DMS53 treated with DMSO at 0.1 percent for 48 hours (cell line): ENCODE results near the gene MTCL1.

Source experiments
- DNase-seq: peaks from one replicate; lab custom pipeline; 2025; ENCODE audit not compliant: unreplicated experiment; lab: John Stamatoyannopoulos, UW

Gene MTCL1

DNA sequence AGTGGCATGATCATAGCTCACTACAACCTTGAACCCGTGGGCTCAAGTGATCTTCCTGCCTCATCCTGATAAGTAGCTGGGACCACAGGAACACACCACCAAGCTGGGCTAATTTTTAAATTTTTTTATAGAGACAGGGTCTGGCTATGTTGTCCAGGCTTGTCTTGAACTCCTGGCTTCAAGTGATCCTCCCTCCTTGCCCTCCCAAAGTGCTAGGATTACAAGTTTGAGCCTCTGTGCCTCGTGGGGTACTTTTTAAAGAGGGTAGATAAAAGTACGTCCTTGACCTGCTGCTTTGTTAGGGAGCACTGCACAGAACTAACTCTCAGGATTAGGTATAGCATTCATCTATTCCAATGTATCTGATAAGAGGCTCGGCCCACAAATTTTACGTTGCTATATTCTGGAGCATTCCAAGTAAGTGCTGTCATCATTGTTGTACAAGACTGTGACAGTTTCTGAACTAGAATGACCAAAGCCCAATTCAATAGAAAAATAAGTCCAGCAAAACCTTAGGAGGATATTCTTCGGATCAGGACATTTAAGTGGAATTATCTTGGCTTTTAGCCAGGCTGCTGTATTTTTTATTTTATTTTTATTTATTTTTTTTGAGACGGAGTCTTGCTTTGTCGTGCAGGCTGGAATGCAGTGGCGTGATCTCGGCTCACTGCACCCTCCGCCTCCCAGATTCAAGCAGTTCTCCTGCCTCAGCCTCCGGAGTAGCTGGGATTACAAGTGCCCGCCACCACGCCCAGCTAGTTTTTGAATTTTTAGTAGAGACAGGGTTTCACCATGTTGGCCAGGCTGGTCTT lies 4.1 kb downstream of the MTCL1 start:
- no peak for DNase-seq

DNA sequence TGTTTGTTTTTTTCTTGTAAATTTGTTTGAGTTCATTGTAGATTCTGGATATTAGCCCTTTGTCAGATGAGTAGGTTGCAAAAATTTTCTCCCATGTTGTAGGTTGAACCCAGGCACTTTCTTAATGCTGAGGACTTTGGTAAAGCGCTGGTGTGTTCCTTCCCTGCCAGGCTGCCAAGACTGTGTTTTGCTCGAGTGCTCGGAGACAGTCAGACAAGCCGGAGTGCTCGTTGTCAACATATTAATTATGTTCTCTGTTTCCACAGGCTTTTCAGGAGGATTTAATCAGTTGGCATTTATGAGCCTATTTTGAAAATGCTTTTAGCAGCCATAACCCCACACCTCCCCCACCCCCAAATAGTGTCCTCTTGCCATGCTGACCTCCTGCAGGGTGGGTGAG lies 6.4 kb downstream of the MTCL1 start:
- no peak for DNase-seq

DNA sequence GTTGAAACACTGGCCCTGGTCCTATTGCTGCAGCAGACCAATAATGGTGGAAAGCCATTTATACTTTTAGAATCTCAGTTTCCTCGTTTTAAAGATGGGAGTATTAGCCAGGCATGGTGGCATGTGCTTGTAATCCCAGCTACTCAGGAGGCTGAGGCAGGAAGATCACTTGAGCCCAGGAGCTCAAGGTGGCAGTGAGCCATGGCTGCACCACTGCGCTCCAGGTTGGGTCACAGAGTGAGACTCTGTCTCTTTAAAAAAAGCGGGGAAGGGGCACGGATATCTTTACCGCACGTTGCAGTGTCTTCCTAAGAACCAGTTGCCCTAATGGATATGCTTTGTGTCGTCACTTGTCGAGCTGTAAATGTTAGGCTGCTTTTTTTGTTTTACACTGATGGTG lies 8.3 kb downstream of the MTCL1 start:
- no peak for DNase-seq

DNA sequence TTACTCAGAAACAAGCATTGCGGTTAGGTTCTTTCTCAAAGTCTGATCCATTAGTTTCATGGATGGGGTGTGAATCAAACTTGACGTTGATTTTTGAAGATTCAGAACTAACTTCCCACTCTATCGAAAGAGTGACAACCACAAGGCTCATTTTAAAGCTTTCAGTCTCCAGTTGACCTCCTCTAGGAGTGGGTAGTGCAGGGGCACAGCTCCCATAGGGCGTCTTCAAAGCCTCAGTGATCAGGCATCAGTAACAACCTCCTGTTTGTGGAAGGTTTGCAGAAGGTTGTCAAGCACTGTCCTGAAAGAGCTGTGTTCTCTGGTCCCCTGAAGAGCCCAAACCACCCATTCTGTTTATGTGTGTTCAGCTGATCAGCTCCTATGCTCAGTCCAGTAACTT lies 10.2 kb downstream of the MTCL1 start:
- DNase-seq, result no peak

DNA sequence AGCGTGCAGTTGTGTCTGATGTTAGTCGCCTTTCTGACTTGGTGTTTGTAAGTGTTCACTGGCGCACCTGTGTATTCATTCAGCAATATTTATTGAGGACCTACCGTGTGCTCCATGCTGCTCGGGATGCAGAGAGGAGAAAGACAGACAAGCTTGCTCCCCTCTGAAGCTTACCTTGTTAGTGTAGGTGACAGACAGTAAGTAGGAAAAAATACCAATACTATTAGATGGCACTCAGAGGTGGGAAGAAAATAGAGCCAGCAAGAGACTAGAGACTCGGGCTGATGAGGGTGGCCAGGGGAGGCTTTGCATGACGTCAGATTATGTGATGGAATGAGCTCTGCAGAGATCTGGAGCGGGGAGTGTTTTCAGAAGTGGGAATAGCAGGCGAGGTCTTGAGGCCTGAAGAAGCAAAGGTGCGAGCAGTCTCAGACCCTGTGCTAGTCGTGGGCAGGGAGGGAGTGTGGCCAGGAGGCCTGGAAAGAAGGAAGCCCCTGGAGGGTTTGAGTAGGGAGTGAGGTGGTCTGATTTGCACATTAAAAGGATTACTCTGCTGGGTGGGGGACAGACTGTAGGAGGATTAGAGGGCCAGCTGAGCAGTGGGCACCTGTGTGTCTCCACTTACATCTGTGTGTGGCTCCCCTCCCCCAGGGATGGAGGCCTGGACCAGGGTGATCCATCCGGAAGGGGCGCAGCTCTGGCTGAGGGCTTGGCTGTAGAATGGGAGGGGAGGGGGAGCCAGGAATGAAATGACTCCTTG lies 11.8 kb downstream of the MTCL1 start:
- no peak for DNase-seq

DNA sequence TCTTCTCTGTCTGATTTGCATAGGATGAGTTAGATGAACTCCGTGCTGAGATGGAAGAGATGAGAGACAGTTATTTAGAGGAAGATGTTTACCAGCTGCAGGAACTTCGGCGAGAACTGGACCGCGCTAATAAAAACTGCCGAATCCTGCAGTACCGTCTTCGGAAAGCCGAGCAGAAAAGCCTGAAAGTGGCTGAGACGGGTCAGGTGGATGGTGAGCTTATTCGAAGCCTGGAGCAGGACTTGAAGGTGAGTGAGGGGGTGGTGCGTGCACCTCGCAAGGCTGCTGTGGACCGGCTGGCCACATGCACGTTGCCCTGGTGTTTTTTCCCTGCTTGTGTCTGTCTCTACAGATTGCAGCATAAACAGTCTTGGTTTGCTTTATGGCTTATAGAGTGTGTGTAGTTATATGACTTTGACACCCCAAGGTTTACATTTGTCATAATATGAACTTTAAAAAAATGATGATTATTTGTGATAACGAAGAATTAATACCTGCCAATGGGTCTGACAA lies 13.1 kb downstream of the MTCL1 start:
- no peak for DNase-seq

DNA sequence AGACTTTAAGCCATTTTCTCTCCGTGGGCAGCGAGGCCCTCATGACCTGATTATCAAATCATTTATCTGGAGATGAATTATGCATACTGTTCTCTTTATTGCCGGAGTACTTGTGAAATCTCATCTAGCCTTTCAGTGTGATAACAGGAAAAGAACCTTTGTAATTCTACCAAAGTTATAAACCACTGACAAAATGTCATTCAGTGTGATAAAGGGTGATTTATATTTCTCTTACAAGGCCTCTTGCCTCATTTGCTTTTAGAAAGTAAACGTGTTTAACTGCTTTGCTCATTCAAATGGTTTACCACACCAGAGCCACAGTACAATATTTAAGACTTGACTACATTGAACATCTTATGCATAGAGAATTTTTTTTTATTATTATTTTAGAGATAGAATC lies 13.8 kb downstream of the MTCL1 start:
- no peak for DNase-seq

DNA sequence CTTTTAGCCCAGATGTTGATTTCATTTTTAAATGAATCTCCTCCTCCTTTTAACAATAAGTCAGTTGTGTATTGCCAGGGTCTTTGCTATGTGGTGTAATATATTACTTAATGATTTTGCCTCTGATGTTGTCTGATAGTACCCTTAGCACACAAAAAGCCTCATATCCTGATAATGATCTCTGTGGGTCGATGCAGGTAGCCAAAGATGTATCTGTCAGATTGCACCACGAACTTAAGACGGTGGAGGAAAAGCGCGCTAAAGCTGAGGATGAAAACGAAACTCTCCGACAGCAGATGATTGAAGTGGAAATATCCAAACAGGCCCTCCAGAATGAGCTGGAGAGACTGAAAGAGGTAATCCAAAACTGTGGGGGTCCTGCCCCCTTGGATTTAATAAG lies 14.8 kb downstream of the MTCL1 start:
- DNase-seq, result no peak

DNA sequence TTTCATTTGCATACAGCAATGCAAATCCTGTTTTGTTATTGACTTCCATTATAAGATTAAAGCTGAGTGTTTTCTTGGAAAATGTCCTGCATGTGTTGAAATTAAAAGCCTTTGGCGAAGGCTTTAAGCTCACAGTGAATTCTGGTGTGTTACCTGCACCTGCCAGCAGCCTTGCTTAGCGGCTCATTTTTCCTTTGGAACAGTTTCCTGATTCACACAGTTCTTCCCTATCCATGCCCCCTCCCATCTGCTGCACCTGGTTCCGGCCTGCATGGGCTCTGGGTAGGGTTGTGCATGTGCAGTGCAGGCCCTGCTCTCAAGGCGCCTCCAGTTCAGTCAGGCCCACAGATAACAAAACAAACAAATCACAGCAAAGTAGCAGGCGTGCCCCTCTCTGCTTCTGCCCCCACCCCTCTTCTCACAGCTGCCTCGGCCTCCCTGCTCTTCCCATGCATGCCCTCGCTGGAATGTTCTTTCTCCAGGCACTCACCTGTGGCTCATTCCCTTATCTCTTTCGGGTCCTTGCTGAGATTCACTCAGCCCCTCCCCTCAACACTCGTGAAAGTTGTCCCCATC lies 15.8 kb downstream of the MTCL1 start:
- DNase-seq, result no peak

DNA sequence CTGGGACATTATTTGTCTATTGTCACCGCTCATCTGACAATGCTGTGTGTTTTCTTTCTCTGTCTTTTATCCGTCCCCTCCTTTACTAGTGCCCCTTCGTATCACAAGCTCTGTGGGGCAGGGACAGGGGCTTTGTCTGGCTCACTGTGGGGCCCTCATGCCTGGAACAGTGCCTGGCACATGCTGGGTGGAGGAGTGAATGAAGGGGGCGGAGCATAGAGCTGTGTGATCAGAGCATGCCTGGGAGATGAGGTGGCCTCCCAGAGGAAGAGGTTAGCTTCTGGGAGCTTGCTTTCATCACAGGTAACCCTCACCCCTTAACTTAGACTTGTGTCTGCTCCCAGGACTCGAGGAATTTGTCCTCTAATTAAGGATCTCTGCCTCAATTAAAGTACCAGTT lies 16.4 kb downstream of the MTCL1 start:
- DNase-seq, result no peak

DNA sequence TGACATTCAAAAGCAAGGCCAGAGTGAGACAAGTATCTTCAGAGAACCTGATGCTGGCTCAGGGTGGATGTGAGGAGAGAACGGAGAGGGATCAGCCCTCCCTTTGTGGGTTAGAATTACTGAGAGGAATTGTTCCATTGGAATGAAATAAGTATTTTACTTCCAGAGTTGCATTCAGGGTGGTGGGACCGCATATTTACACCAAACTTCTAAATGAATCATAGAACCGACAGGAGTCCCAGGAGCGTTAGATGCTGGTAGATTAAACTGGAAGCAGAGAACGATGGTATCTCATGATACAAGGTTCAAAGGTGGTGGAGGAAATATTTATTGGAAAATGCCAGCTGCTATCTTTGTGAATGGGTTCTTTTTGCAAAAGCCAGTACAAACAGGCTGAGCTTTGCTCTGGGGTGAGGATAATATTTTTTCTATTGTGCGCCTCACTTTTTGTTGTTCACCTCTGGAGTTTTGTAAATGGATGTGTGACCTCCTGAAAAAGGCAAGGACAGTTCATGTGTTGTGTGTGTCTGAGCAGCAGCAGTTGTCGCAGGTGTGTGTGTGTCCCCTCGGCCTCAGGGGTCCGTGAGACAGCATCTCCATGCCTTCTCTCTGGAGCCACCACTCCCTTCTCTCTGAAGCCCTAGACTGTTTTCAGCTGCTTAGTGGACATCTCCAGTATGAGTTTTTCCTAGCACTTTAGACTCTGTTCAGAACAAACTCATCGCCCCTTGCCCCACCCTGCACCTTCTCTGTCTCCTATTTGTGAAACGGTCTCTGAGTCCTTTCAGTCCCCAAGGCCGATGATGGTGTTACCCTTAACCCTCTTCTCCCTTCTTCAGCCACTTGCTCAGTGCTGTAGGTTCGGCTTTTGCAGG lies 17.8 kb downstream of the MTCL1 start:
- no peak for DNase-seq

DNA sequence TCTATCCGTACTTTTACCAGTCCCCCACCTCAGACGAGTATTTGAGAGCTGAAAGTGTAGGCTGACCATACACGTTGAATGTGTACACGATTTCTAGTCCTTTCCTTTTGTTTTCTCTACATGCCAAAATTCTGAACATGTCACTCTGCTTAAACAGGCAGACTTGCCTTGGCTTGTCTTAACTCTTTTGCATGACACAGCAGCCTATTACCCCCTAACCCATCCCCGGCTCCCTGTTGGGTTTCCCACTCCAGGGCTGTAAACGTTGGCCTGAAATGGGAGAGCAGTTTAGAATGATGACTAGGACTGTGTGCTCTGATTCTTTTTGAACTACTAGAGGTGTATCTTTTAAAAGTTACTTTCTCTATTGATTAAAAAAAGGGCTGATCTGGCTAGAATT lies 19.1 kb downstream of the MTCL1 start:
- no peak for DNase-seq

DNA sequence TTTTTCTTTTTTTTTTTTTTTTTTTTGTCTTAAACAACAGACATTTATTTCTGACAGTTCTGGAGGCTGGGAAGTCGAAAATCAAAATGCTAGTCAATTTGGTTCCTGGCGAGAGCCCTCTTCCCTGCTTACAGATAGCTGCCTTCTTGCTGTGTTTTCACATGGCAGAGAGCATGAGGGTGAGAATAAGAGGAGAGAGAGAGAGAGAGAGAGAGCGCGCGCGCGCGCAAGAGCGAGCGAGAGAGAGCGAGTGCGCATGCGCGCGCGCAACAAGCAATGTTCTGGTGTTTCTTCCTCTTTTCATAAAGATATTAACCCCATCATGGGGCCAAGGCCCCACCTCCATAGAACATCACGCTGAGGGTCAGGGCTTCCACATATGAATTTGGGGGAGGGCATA lies 20.9 kb downstream of the MTCL1 start:
- DNase-seq, result no peak

DNA sequence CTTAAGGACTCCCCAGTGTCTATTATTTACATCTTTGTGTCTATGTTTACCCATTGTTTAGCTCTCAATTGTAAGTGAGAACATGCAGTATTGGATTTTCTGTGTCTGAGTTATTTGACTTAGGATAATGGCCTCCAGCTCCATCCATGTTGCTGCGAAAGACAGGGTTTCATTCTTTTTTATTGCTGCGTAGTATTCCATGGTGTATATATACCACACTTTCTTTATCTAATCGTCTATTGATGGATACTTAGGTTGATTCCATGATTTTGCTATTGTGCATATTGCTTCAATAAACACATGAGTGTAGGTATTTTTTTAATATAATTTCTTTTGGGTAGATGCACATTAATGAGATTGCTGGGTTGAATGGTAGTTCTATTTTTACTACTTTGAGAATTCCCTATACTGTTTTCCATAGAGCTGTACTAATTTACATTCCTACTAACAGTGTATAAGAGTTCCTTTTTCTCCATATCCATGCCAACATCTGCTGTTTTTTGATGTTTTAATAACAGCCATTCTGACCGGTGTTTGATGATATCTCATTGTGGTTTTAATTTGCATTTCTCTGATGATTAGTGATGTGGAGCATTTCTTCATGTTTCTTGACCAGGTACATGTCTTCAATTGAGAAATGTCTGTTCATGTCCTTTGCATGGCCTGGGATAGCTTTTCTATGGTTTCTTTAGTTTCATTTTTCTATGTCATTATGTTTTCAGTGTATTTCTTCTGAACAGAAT lies 21.8 kb downstream of the MTCL1 start:
- no peak for DNase-seq

DNA sequence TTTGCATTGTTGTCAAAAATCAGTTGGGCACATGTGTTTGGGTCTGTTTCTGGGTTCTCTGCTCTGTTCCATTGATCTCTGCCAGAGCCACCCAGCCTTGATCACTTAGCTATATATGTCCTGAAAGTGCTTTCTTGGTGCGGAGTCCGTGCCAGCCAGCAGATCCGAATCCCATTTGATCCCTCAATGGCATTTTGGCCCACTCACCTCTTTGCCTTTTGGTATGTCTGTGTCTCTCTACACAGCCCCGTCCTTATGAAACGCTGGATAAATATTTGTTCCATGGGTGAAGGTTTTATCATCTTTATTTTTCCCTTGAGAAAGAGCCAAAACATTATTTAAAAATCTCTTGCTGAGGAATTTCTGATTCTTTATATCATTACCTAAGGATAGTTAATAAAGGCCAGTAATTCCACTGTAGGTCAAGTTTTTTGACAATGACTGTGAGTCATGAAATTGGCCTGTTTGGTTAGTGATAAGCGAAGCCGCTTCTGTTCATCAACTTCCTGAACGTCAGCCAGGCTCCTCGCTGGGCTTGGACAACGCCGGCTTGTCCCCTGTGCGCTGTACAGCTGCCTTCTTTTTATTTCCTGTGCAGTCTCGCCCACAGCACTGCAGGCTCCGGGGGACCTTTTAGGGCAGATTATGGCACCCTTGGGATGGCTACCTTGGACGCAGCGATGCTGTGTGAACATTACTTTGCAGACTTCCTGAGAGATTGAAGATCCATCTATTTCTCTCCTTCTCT lies 24.9 kb downstream of the MTCL1 start:
- no peak for DNase-seq

DNA sequence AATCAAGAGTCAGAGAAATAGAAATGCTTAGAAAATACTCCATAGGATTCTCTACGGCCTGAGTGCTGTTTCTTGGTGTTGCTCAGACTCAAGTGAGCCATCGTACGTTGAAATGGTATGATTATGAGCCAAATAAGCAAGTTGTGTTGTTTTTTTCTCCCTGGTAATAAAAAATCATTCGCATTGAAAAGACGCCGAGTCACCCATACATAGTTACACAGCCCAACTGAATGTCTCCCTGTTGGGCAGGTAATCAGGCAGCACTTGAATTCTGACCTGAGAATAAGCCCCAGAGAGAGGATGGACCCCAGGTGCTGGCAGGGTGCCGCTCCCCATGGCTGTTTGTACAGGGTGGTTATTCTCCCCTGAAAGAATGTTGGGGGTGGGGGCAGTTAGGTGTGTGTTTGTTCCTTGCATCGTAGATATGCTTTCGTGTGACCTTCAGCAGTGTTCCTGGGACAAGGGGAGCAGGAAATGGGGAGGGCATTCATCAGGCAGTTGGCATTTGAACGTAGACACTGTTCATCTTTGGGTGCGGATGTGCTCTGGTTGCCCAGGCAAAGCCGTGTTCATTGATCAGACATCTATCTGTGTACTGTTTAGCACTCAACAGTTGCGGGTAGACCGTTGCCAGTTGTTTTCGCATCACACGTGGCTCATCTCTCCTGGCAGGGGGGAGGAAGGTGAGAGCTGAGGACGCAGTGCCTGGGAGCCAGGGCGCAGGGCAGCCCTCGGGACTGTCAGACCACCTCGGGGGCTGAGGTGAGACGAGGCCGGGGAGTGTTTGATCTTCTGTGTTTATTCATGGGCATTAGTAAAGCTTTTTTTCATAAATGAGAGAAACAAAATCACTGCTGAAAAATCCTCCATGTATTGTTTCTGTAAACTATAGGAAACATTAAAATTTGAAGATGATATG lies 27.3 kb downstream of the MTCL1 start:
- no peak for DNase-seq

DNA sequence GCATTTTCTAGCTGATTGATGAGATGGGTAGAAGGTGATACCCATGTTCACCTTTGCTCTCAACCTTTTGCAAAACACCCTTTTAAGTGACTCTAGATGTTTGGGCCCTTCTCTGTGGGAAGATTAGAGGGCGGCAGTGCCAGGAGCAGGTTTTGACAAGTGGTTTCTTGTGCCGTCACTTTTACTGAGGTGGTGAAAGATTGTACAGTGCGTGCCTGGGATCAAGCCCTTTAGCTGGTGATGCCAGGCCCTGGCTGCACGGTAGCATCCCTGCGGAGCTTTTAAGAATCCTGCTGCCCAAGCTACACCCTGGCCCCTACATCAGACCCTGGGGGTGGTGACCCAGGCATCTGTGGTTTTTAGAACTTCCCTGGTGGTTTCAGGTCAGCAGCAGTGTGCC lies 29.1 kb downstream of the MTCL1 start:
- DNase-seq, result no peak

DNA sequence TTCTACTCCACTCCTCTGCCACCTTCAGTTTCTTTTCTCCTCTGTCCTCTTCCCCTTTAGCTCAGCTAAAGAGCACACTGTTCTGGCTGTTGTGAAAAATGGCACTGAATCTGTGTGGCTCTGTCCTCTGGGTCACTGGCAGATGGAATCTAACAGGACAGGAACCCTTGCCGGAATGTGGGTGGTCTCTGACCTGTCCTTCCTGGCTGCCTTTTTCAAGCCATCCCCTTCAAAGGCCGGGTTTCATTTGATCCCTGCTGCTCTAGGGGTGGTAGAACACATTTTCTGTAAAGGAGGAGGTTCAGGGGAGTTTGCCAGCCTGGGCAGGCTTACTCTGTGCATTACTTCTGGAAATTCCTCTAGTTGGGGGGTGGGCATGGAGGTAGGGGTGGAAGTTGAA lies 29.9 kb downstream of the MTCL1 start:
- no peak for DNase-seq

DNA sequence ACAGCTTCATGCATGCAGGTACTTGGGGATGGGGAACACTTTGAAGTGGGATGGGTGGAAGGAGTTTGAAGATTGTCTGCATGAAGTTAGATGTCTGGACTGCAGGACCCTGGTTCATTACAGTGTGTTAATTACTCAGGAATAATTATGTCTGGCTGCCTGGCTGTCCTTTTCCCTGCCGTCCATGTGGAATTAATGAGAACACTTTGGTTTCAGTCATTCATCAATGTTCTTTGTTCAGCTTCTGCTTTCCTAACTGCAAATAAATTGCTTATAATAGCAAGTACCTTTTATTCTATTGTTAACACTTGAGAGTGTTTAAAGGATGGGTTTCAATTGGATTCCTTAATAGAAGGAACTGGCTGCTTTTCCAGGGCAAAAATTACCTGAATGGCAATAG lies 35.8 kb downstream of the MTCL1 start:
- no peak for DNase-seq
